HG02610 (cell line): ENCODE data around the gene MANBA.
A peak's percentile ranks its signal among the peaks of the same experiment; 100 is the strongest.

Experiments used
- ATAC-seq: cut with Tn5 transposase; IDR thresholded peaks from one replicate; pipeline ENCODE4 v1.9.1; 2021; ENCODE audit warnings: mild to moderate bottlenecking, moderate library complexity; ENCODE audit not compliant: unreplicated experiment

MANBA gene

DNA sequence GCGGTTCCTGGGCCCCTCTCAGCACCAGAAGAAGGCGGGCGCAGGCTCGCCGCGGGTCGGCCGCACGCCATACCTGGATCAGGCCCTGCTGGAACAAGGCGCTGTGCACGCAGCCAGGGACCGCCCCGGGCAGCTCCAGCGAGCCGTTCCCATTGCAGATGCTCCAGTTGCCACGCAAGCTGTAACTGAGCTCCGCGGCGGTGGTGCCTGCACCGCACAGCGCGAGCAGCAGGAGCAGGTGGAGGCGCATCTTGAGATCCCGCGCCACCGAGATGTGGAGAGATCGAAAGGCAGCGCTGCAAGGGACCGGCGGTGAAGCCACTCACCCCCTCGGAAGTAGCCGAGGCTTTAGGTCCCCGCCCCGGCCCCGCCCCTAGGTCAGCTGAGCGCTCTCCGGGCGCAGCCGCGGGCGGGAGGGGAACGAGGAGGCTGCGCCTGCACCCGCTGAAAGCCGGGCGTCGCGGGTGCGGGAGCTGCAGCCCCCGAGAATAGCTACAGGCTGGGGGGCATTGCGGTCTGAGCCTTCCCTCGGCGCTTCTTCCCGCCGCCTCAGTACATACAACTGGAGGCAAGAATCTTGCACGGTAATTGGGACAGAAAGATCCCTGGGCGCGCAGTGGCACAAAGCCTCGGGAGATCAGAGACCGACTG is at the start of gene MANBA:
TSS of gene MANBA (minus strand) at position 324 of the 651 bp plus-strand sequence. CDS start at position 250, 74 bp downstream.
- ATAC-seq = peak; percentile 91

DNA sequence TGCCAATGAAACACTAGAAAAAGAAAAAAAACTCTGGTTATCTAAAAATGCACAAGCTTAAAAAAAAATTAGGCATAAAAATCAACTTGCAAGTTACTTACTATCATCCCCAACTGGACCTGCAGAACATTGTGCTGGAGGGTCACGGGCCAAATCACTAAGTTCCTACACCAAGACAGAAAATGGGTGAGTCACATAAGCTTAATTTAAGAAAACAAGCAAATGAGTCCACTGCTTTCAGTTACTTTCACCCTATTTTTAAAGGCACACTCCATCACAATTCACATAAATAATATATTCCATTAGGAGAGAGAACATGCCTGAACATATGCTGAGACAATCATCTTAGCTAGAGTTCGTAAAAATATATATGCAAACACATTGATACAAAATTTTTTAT is 48.9 kb upstream of the MANBA start:
- ATAC-seq = no peak

- ATAC-seq = peak; percentile 65
These were observed 48.4 kb upstream of the MANBA start for GRCh38 chr4:102809190-102809589.

DNA sequence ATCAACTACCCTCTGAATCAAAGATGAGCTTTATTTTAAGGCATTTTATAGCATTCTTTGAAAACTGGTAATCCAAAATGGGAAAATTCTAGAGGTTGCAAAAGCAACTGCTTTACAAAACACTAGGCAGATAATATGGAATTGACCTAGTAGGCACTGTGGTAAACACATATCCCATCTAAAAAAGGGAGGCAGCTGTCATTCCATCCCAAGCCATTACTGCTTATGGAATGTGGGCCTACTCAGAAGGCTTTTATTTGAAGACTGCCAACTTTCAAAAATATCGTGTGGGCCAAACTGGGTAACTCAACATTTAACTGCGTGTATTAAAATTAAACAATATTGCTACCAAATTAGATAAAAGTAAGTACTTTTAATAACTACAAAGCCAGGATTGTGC is 47.2 kb upstream of the MANBA start:
- no peak for ATAC-seq

DNA sequence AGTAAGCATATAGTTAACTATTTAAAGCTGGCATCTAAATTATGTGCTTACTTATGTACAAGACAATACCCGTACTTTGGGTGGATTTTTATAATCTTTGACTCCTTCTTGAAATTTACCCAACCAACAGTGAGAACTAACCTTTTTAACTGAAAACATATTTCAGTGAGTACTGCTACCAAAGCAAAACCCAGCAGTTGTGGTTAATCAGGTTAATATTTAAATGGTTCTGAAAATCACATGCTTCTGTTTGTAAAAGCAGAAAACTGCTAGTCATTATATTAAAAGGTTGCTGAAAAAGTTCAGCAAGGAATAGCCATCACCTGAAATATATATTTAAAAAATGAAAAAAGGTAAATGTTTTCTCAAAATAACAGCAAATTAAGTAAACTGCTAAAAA is 46.6 kb upstream of the MANBA start:
- no peak for ATAC-seq

GRCh38 chr4:102799816-102800215 is 39.0 kb upstream of the MANBA start:
- ATAC-seq = no peak

DNA sequence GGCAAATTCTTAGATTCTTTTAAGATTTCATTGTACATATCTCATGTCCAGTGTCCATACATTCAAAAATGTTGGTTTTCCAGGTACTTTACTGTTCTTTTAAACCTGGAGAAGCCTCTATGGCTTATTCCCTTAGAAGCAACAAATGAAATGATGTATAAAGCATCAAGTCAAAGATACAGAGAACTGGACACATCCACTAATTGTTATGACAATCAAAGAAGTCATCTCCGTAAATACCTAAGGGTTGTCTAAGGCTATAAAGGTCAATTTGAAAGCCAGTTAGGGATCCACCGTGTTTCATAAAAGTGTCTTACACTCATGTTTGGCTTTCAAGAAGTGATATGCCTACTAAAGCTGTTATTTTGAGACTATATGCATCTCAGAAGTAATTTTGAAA is 34.2 kb upstream of the MANBA start:
- no peak for ATAC-seq

DNA sequence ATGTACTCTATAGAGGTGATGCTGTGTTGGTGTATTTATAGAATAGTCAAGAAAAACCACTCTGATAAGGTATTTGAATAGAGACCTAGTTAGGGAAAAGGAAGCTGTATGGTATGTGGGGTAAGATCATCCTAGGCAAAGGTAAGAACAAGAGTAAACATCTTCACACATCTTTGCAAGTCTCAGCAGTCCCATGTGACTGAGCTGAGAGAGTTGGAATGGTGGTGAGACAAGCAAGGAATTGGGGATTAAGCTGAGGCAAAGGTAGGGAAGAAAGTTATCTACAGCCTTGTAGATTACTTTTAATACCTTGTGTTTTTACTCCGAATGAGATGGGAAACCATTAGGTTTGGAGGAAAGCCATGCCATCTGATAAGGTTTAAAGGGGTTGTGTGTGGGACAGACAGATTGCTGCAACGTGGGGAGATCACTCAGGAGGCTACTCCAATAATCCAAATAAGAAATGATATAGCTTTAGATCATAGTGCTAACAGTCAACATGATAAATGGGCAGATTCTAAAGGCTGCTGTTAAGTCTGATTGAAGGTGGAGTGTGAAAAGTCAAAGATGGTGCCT is 31.7 kb upstream of the MANBA start:
- no peak for ATAC-seq

DNA sequence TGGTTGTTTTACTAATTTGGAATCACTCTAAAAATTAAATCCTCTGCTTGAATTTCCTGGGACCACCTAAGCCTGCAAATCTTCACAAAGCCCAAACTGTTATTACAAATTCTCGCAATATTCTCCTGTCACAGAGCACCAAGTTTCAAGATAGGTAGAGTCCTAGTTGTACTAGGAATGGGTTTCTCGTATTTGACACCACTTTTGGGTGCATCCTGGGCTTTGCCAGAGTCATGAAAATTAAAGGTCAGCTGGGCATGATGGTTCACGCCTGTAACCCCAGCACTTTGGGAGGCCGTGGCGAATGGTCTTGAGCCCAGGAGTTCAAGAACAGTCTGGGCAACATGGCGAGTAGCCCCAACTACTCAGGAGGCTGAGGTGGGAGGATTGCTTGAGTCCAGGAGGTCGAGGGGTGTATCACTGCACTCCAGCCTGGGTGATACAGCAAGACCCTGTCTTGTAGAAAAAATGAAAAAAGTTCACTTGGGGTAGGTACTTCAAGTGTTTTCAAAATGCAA is 30.6 kb upstream of the MANBA start:
- ATAC-seq = no peak

- ATAC-seq = peak; percentile 58
These were observed 28.5 kb upstream of the MANBA start for GRCh38 chr4:102789317-102789717.

- no peak for ATAC-seq
These were observed 27.2 kb upstream of the MANBA start for GRCh38 chr4:102787944-102788343.

GRCh38 chr4:102787096-102787881 is 26.5 kb upstream of the MANBA start:
- no peak for ATAC-seq

DNA sequence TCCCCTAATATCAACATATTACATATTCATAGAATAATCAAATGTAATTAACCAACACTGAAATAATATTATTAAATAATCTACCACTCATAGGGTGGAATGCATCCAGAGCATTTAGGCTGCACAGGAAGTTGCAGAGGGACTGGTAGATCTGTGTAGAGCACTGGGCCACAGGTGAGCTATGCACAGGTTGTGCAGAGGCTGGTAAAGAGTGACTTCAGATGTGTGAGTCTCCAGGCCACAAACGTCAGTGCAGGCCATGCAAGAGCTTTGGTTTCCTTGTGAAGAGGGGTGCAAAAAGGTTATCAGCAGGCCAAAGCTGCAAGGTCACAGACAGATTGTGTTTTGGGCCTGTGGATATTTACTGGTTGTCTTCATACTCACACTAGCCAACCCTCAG is 25.5 kb upstream of the MANBA start:
- no peak for ATAC-seq

- no peak for ATAC-seq
These were observed 22.2 kb upstream of the MANBA start for GRCh38 chr4:102783006-102783405.

DNA sequence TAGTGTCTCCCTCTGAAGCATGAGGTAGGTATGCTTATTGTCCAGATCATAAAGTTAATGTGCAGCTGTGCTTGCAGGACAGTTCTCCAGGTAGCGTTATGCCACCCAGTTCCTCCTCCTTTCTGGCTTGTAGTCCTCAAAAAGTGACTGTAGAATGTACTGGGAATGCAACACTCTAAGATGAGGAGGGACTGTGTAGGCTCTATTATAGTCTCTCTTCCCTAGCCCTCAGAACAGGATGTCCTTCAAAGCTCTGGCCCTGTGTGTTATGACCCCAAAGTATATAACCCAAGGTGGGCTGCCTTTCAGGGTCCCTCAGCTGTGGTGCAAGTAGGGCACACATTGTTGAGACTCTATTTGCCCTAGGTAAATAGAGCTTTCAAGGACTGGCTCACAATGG is 20.8 kb upstream of the MANBA start:
- no peak for ATAC-seq

GRCh38 chr4:102780476-102781144 is 19.8 kb upstream of the MANBA start:
- ATAC-seq = peak; percentile 63

- no peak for ATAC-seq
These were observed 18.4 kb upstream of the MANBA start for GRCh38 chr4:102779204-102779603.

GRCh38 chr4:102778720-102779119 is 18.0 kb upstream of the MANBA start:
- no peak for ATAC-seq

GRCh38 chr4:102775805-102776204 is 15.0 kb upstream of the MANBA start:
- ATAC-seq = no peak

- no peak for ATAC-seq
These were observed 13.5 kb upstream of the MANBA start for GRCh38 chr4:102774254-102774653.

GRCh38 chr4:102772738-102773340 is 12.1 kb upstream of the MANBA start:
- ATAC-seq = no peak
